CD4-positive, alpha-beta T cell treated with Interleukin-17A for 4 hours (primary cell): Measurements from ENCODE around the gene CDV3.

Experiments used
- DNase-seq: peaks from one replicate; pipeline ENCODE4 v3.0.0-alpha.2; 2020; ENCODE audit warnings: mixed read lengths

The CDV3 gene

GRCh38 chr3:133570139-133570936, 3.1 kb upstream of the CDV3 start:
- no peak for DNase-seq

- no peak for DNase-seq
Measured at GRCh38 chr3:133570937-133571320, 2.6 kb upstream of the CDV3 start.

GRCh38 chr3:133572158-133573053, 1.1 kb upstream of the CDV3 start:
- DNase-seq: peak; percentile 9

- DNase-seq: peak; percentile 100
Measured at GRCh38 chr3:133573054-133573628, 345 bp upstream of the CDV3 start.

- peak; percentile 69 for DNase-seq
Measured at GRCh38 chr3:133574260-133574881, 885 bp downstream of the CDV3 start.

GRCh38 chr3:133575086-133575485, 1.6 kb downstream of the CDV3 start:
- no peak for DNase-seq

GRCh38 chr3:133576169-133576568, 2.7 kb downstream of the CDV3 start:
- no peak for DNase-seq

- DNase-seq: peak; percentile 7
Measured at GRCh38 chr3:133578548-133579191, 5.2 kb downstream of the CDV3 start.

- DNase-seq: no peak
Measured at GRCh38 chr3:133583396-133583795, 9.9 kb downstream of the CDV3 start.

GRCh38 chr3:133588035-133588434, 14.5 kb downstream of the CDV3 start:
- DNase-seq: no peak

- no peak for DNase-seq
Measured at GRCh38 chr3:133588784-133589465, 15.4 kb downstream of the CDV3 start.

- no peak for DNase-seq
Measured at GRCh38 chr3:133589503-133589902, 16.0 kb downstream of the CDV3 start.

GRCh38 chr3:133591271-133591742, 17.8 kb downstream of the CDV3 start:
- DNase-seq: no peak

- DNase-seq: no peak
Measured at GRCh38 chr3:133592843-133593242, 19.4 kb downstream of the CDV3 start.

- no peak for DNase-seq
Measured at GRCh38 chr3:133593243-133593642, 19.8 kb downstream of the CDV3 start.

GRCh38 chr3:133595341-133595740, 21.9 kb downstream of the CDV3 start:
- DNase-seq: no peak

- no peak for DNase-seq
Measured at GRCh38 chr3:133598405-133598804, 24.9 kb downstream of the CDV3 start.

GRCh38 chr3:133599280-133599679, 25.8 kb downstream of the CDV3 start:
- no peak for DNase-seq

- DNase-seq: no peak
Measured at GRCh38 chr3:133600572-133601081, 27.1 kb downstream of the CDV3 start.

- DNase-seq: no peak
Measured at GRCh38 chr3:133606342-133606741, 32.9 kb downstream of the CDV3 start.

- DNase-seq: no peak
Measured at GRCh38 chr3:133606902-133607301, 33.4 kb downstream of the CDV3 start.

GRCh38 chr3:133607816-133608215, 34.3 kb downstream of the CDV3 start:
- no peak for DNase-seq
